GM19463 (cell line): ENCODE results near the gene SERPING1.
A peak's percentile ranks its signal among the peaks of the same experiment; 100 is the strongest.

Experiments
- ATAC-seq: cut with Tn5 transposase; IDR thresholded peaks from one replicate; pipeline ENCODE4 v1.9.1; 2021; ENCODE audit warnings: mild to moderate bottlenecking, moderate library complexity; ENCODE audit not compliant: unreplicated experiment

The SERPING1 gene

GRCh38 chr11:57637626-57638004, 40.1 kb downstream of the SERPING1 start:
- no peak for ATAC-seq

GRCh38 chr11:57638005-57638781, 40.7 kb downstream of the SERPING1 start:
- ATAC-seq: peak; percentile 50

- peak; percentile 15 for ATAC-seq
Observed at GRCh38 chr11:57638811-57639320, 41.4 kb downstream of the SERPING1 start.

GRCh38 chr11:57639321-57640067, 42.0 kb downstream of the SERPING1 start:
- no peak for ATAC-seq

- ATAC-seq: no peak
Observed at GRCh38 chr11:57640068-57640800, 42.7 kb downstream of the SERPING1 start.

- ATAC-seq: no peak
Observed at GRCh38 chr11:57641011-57641807, 43.7 kb downstream of the SERPING1 start.

GRCh38 chr11:57643802-57644201, 46.3 kb downstream of the SERPING1 start:
- no peak for ATAC-seq

GRCh38 chr11:57644748-57645688, 47.5 kb downstream of the SERPING1 start:
- ATAC-seq: peak; percentile 62

GRCh38 chr11:57645689-57646085, 48.2 kb downstream of the SERPING1 start:
- ATAC-seq: no peak

GRCh38 chr11:57646194-57646798, 48.8 kb downstream of the SERPING1 start:
- ATAC-seq: no peak

- ATAC-seq: no peak
Observed at GRCh38 chr11:57646799-57647303, 49.4 kb downstream of the SERPING1 start.

GRCh38 chr11:57647372-57647771, 49.9 kb downstream of the SERPING1 start:
- no peak for ATAC-seq

GRCh38 chr11:57647960-57648800, 50.7 kb downstream of the SERPING1 start:
- ATAC-seq: no peak

GRCh38 chr11:57648801-57649735, 51.6 kb downstream of the SERPING1 start:
- no peak for ATAC-seq

- peak; percentile 36 for ATAC-seq
Observed at GRCh38 chr11:57649826-57650738, 52.6 kb downstream of the SERPING1 start, which contains the start of gene YPEL4. YPEL4 (minus strand) TSS chr11:57649912; CDS start chr11:57647107, 2,805 bp downstream.

- no peak for ATAC-seq
Observed at GRCh38 chr11:57650739-57651090, 53.2 kb downstream of the SERPING1 start.
